ENCODE results near the gene PEX5L. TPM values are rescaled to one million over a fixed set of nuclear protein-coding genes. Genes with fewer than 3 reads are reported as not detected.

The PEX5L gene
- total RNA-seq, 2 experiments from 2014 or later = not detected

- ATAC-seq (no peak), DNase-seq (no peak)
- peaks cover 2% of the 10 kb centered on the region for H3K27me3 Mint-ChIP-seq
- no peak overlapping the region for H3K4me3 Mint-ChIP-seq
- no peaks in the 10 kb centered on the region for H3K9me3 Mint-ChIP-seq
- ChIA-PET POLR2A (no interaction called here), CTCF (interaction anchor here (0.7 kb wide), 1 partner anchor 327 kb away, joined by 3 read pairs; no protein-coding TSS in a partner anchor)
- no peaks in the 10 kb centered on the region for H3K4me1 Mint-ChIP-seq (ENCODE audit: low read depth)
- TF ChIP-seq CTCF (IDR thresholded peaks at IDR 0.05) = no peak
- intact Hi-C loops (cut with micrococcal nuclease) = no loop called here
- H3K27ac Mint-ChIP-seq = no peak overlapping the region
- no peaks in the 10 kb centered on the region for H3K36me3 Mint-ChIP-seq (ENCODE audit: low read depth)
Measured at GRCh38 chr3:179977356-179977755, 59.4 kb downstream of the PEX5L start.

- no peak for DNase-seq
- H3K4me1 Mint-ChIP-seq (ENCODE audit: low read depth) = no peaks in the 10 kb centered on the region
- H3K27ac Mint-ChIP-seq = no peak overlapping the region
- no peak for ATAC-seq
- peaks cover 2% of the 10 kb centered on the region for H3K27me3 Mint-ChIP-seq
- CTCF ChIA-PET = interaction anchor here (1.3 to 2.1 kb wide), 4 partner anchors 17 to 45 kb away, joined by 3 to 10 read pairs (median 3); no protein-coding TSS in a partner anchor
- POLR2A ChIA-PET = no interaction called here
- no peaks in the 10 kb centered on the region for H3K36me3 Mint-ChIP-seq (ENCODE audit: low read depth)
- intact Hi-C loops (cut with micrococcal nuclease) = no loop called here
- no peak overlapping the region for H3K4me3 Mint-ChIP-seq
- H3K9me3 Mint-ChIP-seq = no peaks in the 10 kb centered on the region
- no peak for TF ChIP-seq CTCF (IDR thresholded peaks at IDR 0.05)
Measured at GRCh38 chr3:179973931-179974361, 62.8 kb downstream of the PEX5L start.

- no peak for ATAC-seq
- ChIA-PET POLR2A (no interaction called here), CTCF (interaction anchor here (1.4 to 2.1 kb wide), 3 partner anchors 16 to 44 kb away, joined by 3 to 10 read pairs (median 3); no protein-coding TSS in a partner anchor)
- no peak for DNase-seq
- Mint-ChIP-seq H3K4me1 (ENCODE audit: low read depth) (no peaks in the 10 kb centered on the region), H3K27me3 (peaks cover 2% of the 10 kb centered on the region), H3K36me3 (ENCODE audit: low read depth) (no peaks in the 10 kb centered on the region), H3K27ac (no peak overlapping the region), H3K9me3 (no peaks in the 10 kb centered on the region), H3K4me3 (no peak overlapping the region)
- intact Hi-C loops (cut with micrococcal nuclease) = no loop called here
- no peak for TF ChIP-seq CTCF (IDR thresholded peaks at IDR 0.05)
Measured at GRCh38 chr3:179972881-179973423, 63.8 kb downstream of the PEX5L start.

GRCh38 chr3:179971280-179971679, 65.5 kb downstream of the PEX5L start:
- Mint-ChIP-seq H3K4me3 (no peak overlapping the region), H3K36me3 (ENCODE audit: low read depth) (no peaks in the 10 kb centered on the region), H3K4me1 (ENCODE audit: low read depth) (no peaks in the 10 kb centered on the region), H3K27me3 (peaks cover 2% of the 10 kb centered on the region), H3K9me3 (no peaks in the 10 kb centered on the region), H3K27ac (no peak overlapping the region)
- ChIA-PET POLR2A (no interaction called here), CTCF (interaction anchor here (1.1 kb wide), 1 partner anchor 21 kb away, joined by 3 read pairs; no protein-coding TSS in a partner anchor)
- intact Hi-C loops (cut with micrococcal nuclease) = no loop called here
- no peak for TF ChIP-seq CTCF (IDR thresholded peaks at IDR 0.05)
- no peak for ATAC-seq
- DNase-seq = no peak

GRCh38 chr3:179970746-179971145, 66.0 kb downstream of the PEX5L start:
- H3K4me1 Mint-ChIP-seq (ENCODE audit: low read depth) = no peaks in the 10 kb centered on the region
- peaks cover 2% of the 10 kb centered on the region for H3K27me3 Mint-ChIP-seq
- DNase-seq = no peak
- H3K4me3 Mint-ChIP-seq = no peak overlapping the region
- POLR2A ChIA-PET = no interaction called here
- H3K9me3 Mint-ChIP-seq = no peaks in the 10 kb centered on the region
- intact Hi-C loops (cut with micrococcal nuclease) = no loop called here
- CTCF ChIA-PET = interaction anchor here (1.1 kb wide), 1 partner anchor 21 kb away, joined by 3 read pairs; no protein-coding TSS in a partner anchor
- H3K36me3 Mint-ChIP-seq (ENCODE audit: low read depth) = no peaks in the 10 kb centered on the region
- TF ChIP-seq CTCF (IDR thresholded peaks at IDR 0.05) = no peak
- no peak for ATAC-seq
- no peak overlapping the region for H3K27ac Mint-ChIP-seq

Measured in activated CD8-positive, alpha-beta T cell treated with anti-CD3 and anti-CD28 coated beads for 36 hours (primary cell).